Glutamatergic neuron (in vitro differentiated cells): Measurements from ENCODE around the gene THEM4. TPM values are rescaled to one million over a fixed set of nuclear protein-coding genes. Genes with fewer than 3 reads are reported as not detected.
"Not testable (repeated sequence)": the region's sequence is repeated elsewhere in the genome, so short reads cannot be mapped to it uniquely, and the experiment has no call there.

Source experiments
- DNase-seq: peaks from one replicate; pipeline ENCODE4 v3.0.0; 2022
- H3K27ac Mint-ChIP-seq: one replicate; pipeline ENCODE4 v1.8.0; 2020; ENCODE audit warnings: mild to moderate bottlenecking, mixed read lengths, inconsistent platforms; ENCODE audit not compliant: unreplicated experiment
- H3K27me3 Mint-ChIP-seq: one replicate; pipeline ENCODE4 v1.8.0; 2020; ENCODE audit warnings: mild to moderate bottlenecking, moderate library complexity, mixed read lengths, inconsistent platforms; ENCODE audit not compliant: unreplicated experiment
- H3K36me3 Mint-ChIP-seq: one replicate; pipeline ENCODE4 v1.8.0; 2020; ENCODE audit warnings: mild to moderate bottlenecking, mixed read lengths, inconsistent platforms; ENCODE audit not compliant: unreplicated experiment
- H3K4me1 Mint-ChIP-seq: one replicate; pipeline ENCODE4 v1.8.0; 2020; ENCODE audit warnings: mild to moderate bottlenecking, low read depth, mixed read lengths, inconsistent platforms; ENCODE audit not compliant: unreplicated experiment
- H3K4me3 Mint-ChIP-seq: one replicate; pipeline ENCODE4 v1.8.0; 2020; ENCODE audit warnings: mild to moderate bottlenecking, mixed read lengths, inconsistent platforms; ENCODE audit not compliant: unreplicated experiment
- H3K9me3 Mint-ChIP-seq: one replicate; pipeline ENCODE4 v1.8.0; 2020; ENCODE audit warnings: mild to moderate bottlenecking, moderate library complexity, mixed read lengths, inconsistent platforms; ENCODE audit not compliant: unreplicated experiment
- CTCF ChIP-seq: fragments of 200-600 bp; sonication (generic); IDR thresholded peaks from one replicate; pipeline ENCODE4 v1.5.0; 2021; ENCODE audit not compliant: partially characterized antibody, unreplicated experiment
- total RNA-seq: library from RNA; stranded (reverse); fragmentation: NEBNext Ultra II Directional; extraction: Animal tissue kit (Norgen Biotek cat#: 25700); gene quantifications from one replicate; pipeline ENCODE4 v1.2.1, GENCODE V29; 2021; ENCODE audit not compliant: unreplicated experiment

The THEM4 gene
- total RNA-seq, 1 donor from 2014 or later = 15.5 TPM

- not testable (repeated sequence) for H3K27ac Mint-ChIP-seq, H3K4me1 Mint-ChIP-seq, DNase-seq, H3K27me3 Mint-ChIP-seq, H3K4me3 Mint-ChIP-seq
- Mint-ChIP-seq H3K36me3 (peaks cover 23% of the 10 kb centered on the region), H3K9me3 (peaks cover 11% of the 10 kb centered on the region)
These were observed 3.6 kb downstream of the THEM4 start for GRCh38 chr1:151905443-151906323.

GRCh38 chr1:151905070-151905442, 4.3 kb downstream of the THEM4 start:
- TF ChIP-seq CTCF = no peak
- H3K4me1 Mint-ChIP-seq = no peaks in the 10 kb centered on the region
- DNase-seq = no peak
- no peak overlapping the region for H3K27ac Mint-ChIP-seq
- H3K9me3 Mint-ChIP-seq = peaks cover 11% of the 10 kb centered on the region
- peaks cover 4% of the 10 kb centered on the region for H3K27me3 Mint-ChIP-seq
- H3K36me3 Mint-ChIP-seq = peaks cover 27% of the 10 kb centered on the region
- no peak overlapping the region for H3K4me3 Mint-ChIP-seq

- Mint-ChIP-seq H3K9me3 (peaks cover 7% of the 10 kb centered on the region), H3K4me3 (no peak overlapping the region), H3K36me3 (peaks cover 35% of the 10 kb centered on the region), H3K27ac (no peak overlapping the region), H3K4me1 (no peaks in the 10 kb centered on the region), H3K27me3 (peaks cover 2% of the 10 kb centered on the region)
- DNase-seq = no peak
- TF ChIP-seq CTCF = no peak
These were observed 6.5 kb downstream of the THEM4 start for GRCh38 chr1:151902858-151903257.

- H3K27me3 Mint-ChIP-seq, H3K4me3 Mint-ChIP-seq, H3K4me1 Mint-ChIP-seq, H3K9me3 Mint-ChIP-seq, H3K27ac Mint-ChIP-seq, DNase-seq: not testable (repeated sequence)
- peaks cover 23% of the 10 kb centered on the region for H3K36me3 Mint-ChIP-seq
These were observed 8.5 kb downstream of the THEM4 start for GRCh38 chr1:151900804-151901203.

GRCh38 chr1:151898519-151898991, 10.8 kb downstream of the THEM4 start:
- Mint-ChIP-seq H3K4me1 (no peaks in the 10 kb centered on the region), H3K4me3 (no peak overlapping the region), H3K27me3 (no peaks in the 10 kb centered on the region), H3K9me3 (peaks cover 5% of the 10 kb centered on the region), H3K36me3 (peaks cover 17% of the 10 kb centered on the region), H3K27ac (no peak overlapping the region)
- no peak for DNase-seq
- TF ChIP-seq CTCF = no peak

GRCh38 chr1:151897991-151898431, 11.3 kb downstream of the THEM4 start:
- H3K9me3 Mint-ChIP-seq = peaks cover 5% of the 10 kb centered on the region
- H3K4me3 Mint-ChIP-seq = no peak overlapping the region
- TF ChIP-seq CTCF = no peak
- DNase-seq = no peak
- H3K36me3 Mint-ChIP-seq = peaks cover 17% of the 10 kb centered on the region
- H3K4me1 Mint-ChIP-seq = no peaks in the 10 kb centered on the region
- no peaks in the 10 kb centered on the region for H3K27me3 Mint-ChIP-seq
- no peak overlapping the region for H3K27ac Mint-ChIP-seq
